CD4-positive, alpha-beta T cell (primary cell): ENCODE measurements around the gene MAPKAPK3. TPM values are rescaled to one million over a fixed set of nuclear protein-coding genes. Genes with fewer than 3 reads are reported as not detected.
A peak's percentile ranks its signal among the peaks of the same experiment; 100 is the strongest.

Experiments used
- ATAC-seq: fragments of 200-7000 bp; cut with Tn5 transposase; one replicate; pipeline ENCODE4 v1.10.0; 2022; ENCODE audit warnings: mild to moderate bottlenecking; ENCODE audit not compliant: poor library complexity
- CTCF ChIA-PET: fragments of 350-600 bp; sonication (Branson Sonifier 250); formaldehyde crosslinking; loops from one replicate; lab custom pipeline; 2021; ENCODE audit warnings: antibody characterized with exemption, inconsistent platforms; lab: Charles Lee
- POLR2A ChIA-PET: fragments of 350-600 bp; sonication (Branson Sonifier 250); formaldehyde crosslinking; loops from one replicate; lab custom pipeline; 2021; ENCODE audit warnings: antibody characterized with exemption, inconsistent platforms; lab: Charles Lee
- DNase-seq, 14 experiments: peaks; one replicate each; pipeline ENCODE4 v3.0.0-alpha.2; 2013 to 2020; ENCODE audit warnings: mixed read lengths in 2 of 14
- H3K27ac ChIP-seq, 2 donors: one replicate each; pipeline versions ENCODE4 v1.5.1 to v1.7.0; 2013; ENCODE audit warnings: low read length in 2 of 2, low read depth in 1 of 2, mild to moderate bottlenecking in 1 of 2
- H3K27me3 ChIP-seq, 2 experiments: 1 replicate in 1 of 2; 2 replicates in 1 of 2; pipeline versions ENCODE4 v1.6.1 to v1.7.0; 2013; ENCODE audit warnings: low read length in 2 of 2, control low read depth in 1 of 2, mild to moderate bottlenecking in 1 of 2, moderate library complexity in 1 of 2; ENCODE audit not compliant: insufficient read depth in 2 of 2, control insufficient read depth in 1 of 2
- H3K36me3 ChIP-seq: one replicate; pipeline ENCODE4 v1.6.1; 2013; ENCODE audit warnings: low read length, control low read depth; ENCODE audit not compliant: insufficient read depth
- H3K4me1 ChIP-seq: one replicate; pipeline ENCODE4 v1.6.1; 2013; ENCODE audit warnings: low read length, control low read depth; ENCODE audit not compliant: insufficient read depth
- H3K4me3 ChIP-seq: one replicate; pipeline ENCODE4 v1.5.1; 2013; ENCODE audit warnings: mild to moderate bottlenecking, low read length, moderate library complexity
- H3K9me3 ChIP-seq, 2 experiments: 1 replicate in 1 of 2; 2 replicates in 1 of 2; pipeline versions ENCODE4 v1.6.1 to v1.7.0; 2013; ENCODE audit warnings: low read length in 2 of 2, mild to moderate bottlenecking in 2 of 2, control low read depth in 1 of 2, moderate library complexity in 1 of 2; ENCODE audit not compliant: control insufficient read depth in 1 of 2, insufficient read depth in 1 of 2
- H3K27ac Mint-ChIP-seq: one replicate; pipeline ENCODE4 v1.8.0; 2020; ENCODE audit warnings: mixed read lengths
- H3K27me3 Mint-ChIP-seq: one replicate; pipeline ENCODE4 v1.8.0; 2021; ENCODE audit warnings: mixed read lengths
- H3K36me3 Mint-ChIP-seq: one replicate; pipeline ENCODE4 v1.8.0; 2021; ENCODE audit warnings: low read depth, mixed read lengths
- H3K4me1 Mint-ChIP-seq: one replicate; pipeline ENCODE4 v1.8.0; 2021; ENCODE audit warnings: low read depth, mixed read lengths
- H3K4me3 Mint-ChIP-seq: one replicate; pipeline ENCODE4 v1.8.0; 2020; ENCODE audit warnings: mild to moderate bottlenecking, mixed read lengths
- H3K9me3 Mint-ChIP-seq: one replicate; pipeline ENCODE4 v1.8.0; 2020; ENCODE audit warnings: mixed read lengths
- intact Hi-C, 2 experiments: fragments of 100-400 bp; cut with DNase I in 1 of 2; cut with micrococcal nuclease in 1 of 2; formaldehyde crosslinking; loops; one replicate each; pipeline versions ENCODE4 v1.15.1 to v1.9.0; 2023 to 2025; cut with DNase I, micrococcal nuclease
- total RNA-seq, 174 experiments: library from RNA in 2 of 174; stranded (reverse) in 2 of 174; gene quantifications; one replicate each; pipeline ENCODE4 v1.2.3 and lab custom pipeline; 2021 to 2026
- TF ChIP-seq, protein P1 (sequence below): fragments of 200-600 bp; IDR thresholded peaks from one replicate; pipeline ENCODE4 v1.8.0; 2022; ENCODE audit warnings: antibody characterized with exemption, mild to moderate bottlenecking

MAPKAPK3 gene
- total RNA-seq, 2 experiments from 2014 or later: 16.4 to 16.6 TPM

DNA sequence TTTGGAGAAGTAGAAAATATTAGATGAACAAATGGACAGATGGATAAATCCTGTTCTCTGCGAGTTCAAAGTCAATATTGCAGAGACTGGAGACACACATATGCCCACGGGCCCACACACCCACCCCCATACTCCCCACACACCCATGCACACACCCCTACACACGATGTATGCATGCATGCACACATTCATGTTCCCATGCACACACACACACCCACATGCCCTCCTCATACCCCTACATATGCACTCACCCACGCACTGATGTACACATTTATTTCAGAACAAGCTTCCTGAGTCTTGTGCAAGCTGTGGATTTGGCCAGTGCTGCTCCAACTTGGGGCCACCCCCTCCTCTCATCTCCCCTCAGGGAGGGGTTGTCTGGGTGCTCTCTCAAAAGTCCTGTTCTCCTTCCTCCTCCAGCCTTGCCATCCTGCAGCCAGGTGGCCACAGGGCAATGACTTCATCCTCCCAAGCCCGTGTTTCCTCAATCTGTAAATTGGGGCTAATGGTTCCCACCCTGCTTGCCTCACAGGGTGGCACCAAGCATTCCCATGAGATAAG, 16.4 kb downstream of the MAPKAPK3 start:
- Histone ChIP-seq H3K4me1 (peaks cover 96% of the 10 kb centered on the region), H3K27ac (no peak overlapping the region), H3K9me3 (no peaks in the 10 kb centered on the region), H3K36me3 (peaks cover 25% of the 10 kb centered on the region), H3K4me3 (no peak overlapping the region), H3K27me3 (no peaks in the 10 kb centered on the region)
- Mint-ChIP-seq H3K4me3 (no peak overlapping the region), H3K36me3 (peaks cover 32% of the 10 kb centered on the region), H3K9me3 (no peaks in the 10 kb centered on the region), H3K27me3 (no peaks in the 10 kb centered on the region), H3K27ac (peak overlapping the region; percentile 85), H3K4me1 (peaks cover 82% of the 10 kb centered on the region)
- POLR2A ChIA-PET: no interaction called here
- CTCF ChIA-PET: interaction anchor here (1.4 kb wide), 1 partner anchor 17 kb away, joined by 7 read pairs; no protein-coding TSS in a partner anchor
- TF ChIP-seq, protein P1, sequence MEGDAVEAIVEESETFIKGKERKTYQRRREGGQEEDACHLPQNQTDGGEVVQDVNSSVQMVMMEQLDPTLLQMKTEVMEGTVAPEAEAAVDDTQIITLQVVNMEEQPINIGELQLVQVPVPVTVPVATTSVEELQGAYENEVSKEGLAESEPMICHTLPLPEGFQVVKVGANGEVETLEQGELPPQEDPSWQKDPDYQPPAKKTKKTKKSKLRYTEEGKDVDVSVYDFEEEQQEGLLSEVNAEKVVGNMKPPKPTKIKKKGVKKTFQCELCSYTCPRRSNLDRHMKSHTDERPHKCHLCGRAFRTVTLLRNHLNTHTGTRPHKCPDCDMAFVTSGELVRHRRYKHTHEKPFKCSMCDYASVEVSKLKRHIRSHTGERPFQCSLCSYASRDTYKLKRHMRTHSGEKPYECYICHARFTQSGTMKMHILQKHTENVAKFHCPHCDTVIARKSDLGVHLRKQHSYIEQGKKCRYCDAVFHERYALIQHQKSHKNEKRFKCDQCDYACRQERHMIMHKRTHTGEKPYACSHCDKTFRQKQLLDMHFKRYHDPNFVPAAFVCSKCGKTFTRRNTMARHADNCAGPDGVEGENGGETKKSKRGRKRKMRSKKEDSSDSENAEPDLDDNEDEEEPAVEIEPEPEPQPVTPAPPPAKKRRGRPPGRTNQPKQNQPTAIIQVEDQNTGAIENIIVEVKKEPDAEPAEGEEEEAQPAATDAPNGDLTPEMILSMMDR: no peak
- intact Hi-C loops: no loop called here
- ATAC-seq (no peak), DNase-seq (no peak)

- Mint-ChIP-seq H3K9me3 (no peaks in the 10 kb centered on the region), H3K27me3 (no peaks in the 10 kb centered on the region), H3K4me1 (peaks cover 73% of the 10 kb centered on the region), H3K27ac (peak overlapping the region; percentile 66), H3K4me3 (no peak overlapping the region), H3K36me3 (peaks cover 41% of the 10 kb centered on the region)
- H3K4me1 ChIP-seq: peaks cover 83% of the 10 kb centered on the region
- no peak overlapping the region for H3K27ac ChIP-seq
- CTCF ChIA-PET: interaction anchor here (0.9 to 1.0 kb wide), 2 partner anchors 19 to 63 kb away, joined by 3 to 4 read pairs; no protein-coding TSS in a partner anchor
- DNase-seq (no peak), ATAC-seq (no peak)
- no peaks in the 10 kb centered on the region for H3K27me3 ChIP-seq
- H3K4me3 ChIP-seq: no peak overlapping the region
- peaks cover 30% of the 10 kb centered on the region for H3K36me3 ChIP-seq
- intact Hi-C loops: loop anchor here in 1 of 2 experiments (5.0 kb wide), 1 partner anchor 788 kb away; no protein-coding TSS in a partner anchor
- H3K9me3 ChIP-seq: no peaks in the 10 kb centered on the region
- POLR2A ChIA-PET: no interaction called here
- TF ChIP-seq, protein P1: no peak
Observed at GRCh38 chr3:50635066-50635465, 18.1 kb downstream of the MAPKAPK3 start.

DNA sequence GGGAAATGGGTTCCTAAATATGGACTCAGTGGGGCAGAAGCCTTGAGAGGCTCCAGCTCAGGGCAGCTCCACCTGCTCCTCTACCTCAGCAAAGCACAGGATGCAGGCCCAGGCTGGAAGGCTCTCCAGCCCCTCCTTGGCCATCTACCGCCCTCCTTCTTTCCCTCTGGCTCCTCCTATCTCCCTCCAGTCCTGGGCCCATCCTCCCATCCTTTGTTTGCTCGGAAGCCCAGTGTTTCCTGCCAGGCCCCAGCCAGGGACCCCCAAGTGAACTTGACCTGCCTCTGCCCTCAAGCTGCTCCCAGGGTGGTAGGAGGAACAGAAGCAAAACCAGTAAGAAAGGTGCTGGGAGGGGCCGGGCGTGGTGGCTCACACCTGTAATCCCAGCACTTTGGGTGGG, 20.1 kb downstream of the MAPKAPK3 start:
- Mint-ChIP-seq H3K9me3 (no peaks in the 10 kb centered on the region), H3K27ac (no peak overlapping the region), H3K27me3 (no peaks in the 10 kb centered on the region), H3K4me1 (peaks cover 54% of the 10 kb centered on the region), H3K36me3 (peaks cover 54% of the 10 kb centered on the region), H3K4me3 (no peak overlapping the region)
- H3K9me3 ChIP-seq: no peaks in the 10 kb centered on the region
- no peaks in the 10 kb centered on the region for H3K27me3 ChIP-seq
- no peak for ATAC-seq
- no peak overlapping the region for H3K4me3 ChIP-seq
- H3K4me1 ChIP-seq: peaks cover 63% of the 10 kb centered on the region
- DNase-seq: no peak
- peaks cover 47% of the 10 kb centered on the region for H3K36me3 ChIP-seq
- TF ChIP-seq, protein P1: no peak
- ChIA-PET POLR2A (no interaction called here), CTCF (no interaction called here)
- no peak overlapping the region for H3K27ac ChIP-seq
- intact Hi-C loops: loop anchor here in 1 of 2 experiments (5.0 kb wide), 1 partner anchor 790 kb away; no protein-coding TSS in a partner anchor
